D721Med (cell line): ENCODE results near the gene KLHDC9.

Source experiments
- DNase-seq: peaks from one replicate; pipeline ENCODE4 v3.0.0; 2011; ENCODE audit warnings: low spot score; ENCODE audit not compliant: insufficient read length
- FAIRE-seq: peaks from 2 replicates; lab custom pipeline; 2011; peaks lifted over from hg19 to GRCh38; lab: Jason Lieb, UNC
- CTCF ChIP-seq: IDR thresholded peaks from 2 replicates; pipeline ENCODE4 v1.5.1; 2012; ENCODE audit warnings: mild to moderate bottlenecking, control low read depth; ENCODE audit not compliant: insufficient read depth; ENCODE audit errors: missing control alignments

KLHDC9 gene

DNA sequence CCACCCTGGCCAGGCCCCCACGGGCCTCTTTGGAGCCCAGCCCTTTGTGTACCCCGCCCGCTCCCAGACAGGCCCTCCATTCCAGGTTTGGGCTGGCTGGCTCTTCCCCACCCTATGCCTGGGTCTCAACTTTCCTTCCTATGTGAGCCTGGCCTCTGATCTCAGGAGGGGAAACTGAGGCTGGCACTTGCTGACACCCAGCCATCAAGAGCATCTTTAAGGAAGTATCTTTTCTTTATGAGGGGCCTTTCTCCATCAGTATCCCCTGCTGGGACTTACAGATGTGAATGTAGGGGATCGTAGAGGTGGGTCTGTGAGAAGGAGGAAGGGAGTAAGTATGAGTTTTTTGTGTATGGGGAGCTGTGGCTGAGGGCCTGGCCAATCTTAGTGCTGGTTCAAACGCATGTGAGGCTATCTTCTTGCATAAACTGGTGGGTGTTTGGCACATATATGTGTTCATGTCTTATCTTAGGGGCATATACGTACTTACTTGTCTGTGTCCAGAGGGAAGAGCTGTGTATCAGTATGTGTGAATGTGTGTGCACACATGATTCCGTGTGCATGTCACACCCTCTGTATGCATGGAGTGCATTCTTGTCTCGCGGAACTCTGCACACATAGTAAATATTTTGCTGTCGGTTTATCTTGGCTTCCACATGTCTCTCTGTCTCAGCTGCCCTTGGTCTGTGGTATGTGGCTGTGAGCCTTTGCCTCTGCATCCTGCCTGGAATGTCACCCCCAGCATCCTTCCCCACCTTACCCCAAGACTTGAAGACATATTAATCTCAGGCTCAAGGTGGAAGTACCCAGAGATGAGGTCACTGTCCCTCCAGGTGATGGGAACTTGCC, 14.2 kb upstream of the KLHDC9 start:
- DNase-seq (no peak), FAIRE-seq (no peak)
- TF ChIP-seq CTCF, result no peak

- DNase-seq, result no peak
- no peak for FAIRE-seq
- TF ChIP-seq CTCF, result no peak
These were observed 13.6 kb upstream of the KLHDC9 start for GRCh38 chr1:161084597-161084988.

DNA sequence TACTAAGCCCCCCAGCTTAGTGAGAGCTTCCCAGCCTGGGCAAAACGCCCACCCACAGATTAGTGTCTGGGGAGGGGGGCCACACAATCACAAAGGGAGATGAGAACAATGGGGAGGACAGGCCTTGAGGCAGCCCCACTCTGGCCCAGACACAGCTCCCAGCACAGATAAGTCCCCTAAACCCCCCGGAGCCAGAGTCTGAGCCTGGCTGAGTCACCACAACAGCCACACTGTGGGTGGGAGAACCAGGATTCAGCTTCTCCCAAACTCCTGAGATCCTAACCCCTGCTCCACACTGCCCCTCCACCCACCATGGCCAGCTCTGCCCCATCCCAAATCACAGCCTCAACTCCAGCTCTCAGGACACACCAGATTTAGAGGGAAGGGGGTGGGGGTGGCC, 13.0 kb upstream of the KLHDC9 start:
- DNase-seq (no peak), FAIRE-seq (no peak)

GRCh38 chr1:161086457-161086856, 11.7 kb upstream of the KLHDC9 start:
- DNase-seq (no peak), FAIRE-seq (no peak)
- TF ChIP-seq CTCF, result no peak

More for the DNA sequence above, 13.0 kb upstream of the KLHDC9 start:
- TF ChIP-seq CTCF, result no peak

GRCh38 chr1:161088587-161089110, 9.5 kb upstream of the KLHDC9 start:
- no peak for DNase-seq
- no peak for FAIRE-seq
- no peak for TF ChIP-seq CTCF

DNA sequence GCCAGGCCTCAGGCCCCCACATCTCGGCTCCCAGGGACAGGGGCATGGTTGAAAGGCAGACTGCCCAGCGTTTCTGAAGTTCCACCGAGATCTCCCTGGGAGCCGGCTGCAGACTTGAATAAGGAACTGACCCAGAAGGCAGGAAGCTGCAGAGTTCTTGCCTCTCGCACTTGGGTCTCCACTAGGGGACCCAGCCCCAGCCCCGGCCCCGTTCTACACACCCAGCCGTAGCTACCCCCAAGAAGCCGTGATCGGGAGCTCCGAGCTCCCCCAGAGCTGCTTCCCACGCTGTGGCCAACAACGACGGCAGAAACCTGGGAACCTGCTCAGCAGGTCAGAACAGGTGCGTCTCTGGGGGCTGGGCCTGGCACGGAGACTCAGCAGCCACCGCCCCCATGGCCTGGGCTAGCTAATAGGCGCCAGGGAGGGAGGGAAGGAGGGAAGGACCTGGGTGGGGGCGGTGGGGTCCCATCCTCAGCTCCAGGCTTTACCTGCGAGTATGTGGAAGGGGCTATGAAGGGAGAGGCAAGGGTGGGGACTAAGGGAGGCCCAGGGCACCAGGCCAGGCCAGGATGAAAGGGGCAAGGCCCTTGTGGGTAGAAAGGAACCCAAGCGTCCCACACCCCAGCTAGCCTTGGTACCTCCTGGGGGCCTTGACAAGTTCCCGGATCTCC, 8.8 kb upstream of the KLHDC9 start, which contains the start of gene NECTIN4:
NECTIN4 (minus strand) TSS at position 308 of the 674 bp plus-strand sequence; CDS start at position 46, 262 bp downstream.
- FAIRE-seq, result no peak
- DNase-seq, result no peak
- TF ChIP-seq CTCF, result no peak
